ENCODE data around the gene ACP3.

ACP3 gene

DNA sequence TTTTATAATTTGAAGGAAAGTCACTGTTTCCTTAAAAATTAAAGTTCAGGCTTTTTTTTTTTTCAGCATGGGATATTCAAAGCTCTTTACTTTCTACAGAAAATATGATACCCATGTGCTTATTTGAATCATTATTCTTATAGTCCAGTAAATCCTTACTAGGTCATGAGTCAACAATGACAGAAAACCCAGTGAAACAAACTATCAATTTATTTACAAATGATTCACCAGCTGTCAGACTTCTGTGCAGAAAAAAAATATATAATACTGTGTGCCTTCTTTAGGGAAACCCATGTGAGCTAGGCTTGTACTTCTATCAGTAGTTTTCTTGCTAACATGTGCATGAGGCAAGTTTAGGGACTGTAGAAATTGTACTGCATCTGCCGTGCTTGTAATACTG, 1.2 kb downstream of the ACP3 start:
- DNase-seq (ENCODE audit: low spot score) = no peak

DNA sequence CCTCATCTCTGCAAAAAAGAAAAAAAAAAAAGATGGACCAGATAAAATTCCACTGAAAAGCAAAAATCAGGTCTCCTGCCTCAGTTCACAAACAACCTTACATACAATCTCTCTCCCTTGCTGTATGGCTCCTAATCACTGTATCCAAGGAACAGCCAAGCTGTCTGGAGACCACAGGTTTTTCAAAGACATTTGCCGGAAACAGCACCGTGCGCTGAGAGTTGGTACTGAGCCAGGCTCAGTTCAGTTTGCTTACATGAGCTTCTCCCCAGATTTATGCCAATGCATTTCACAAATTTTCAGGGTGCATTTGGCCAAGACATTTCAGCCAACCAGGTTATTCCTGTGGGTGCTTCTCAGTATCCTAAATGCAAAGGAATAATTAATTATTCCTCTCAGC, 4.1 kb downstream of the ACP3 start:
- DNase-seq (ENCODE audit: low spot score) = no peak

DNA sequence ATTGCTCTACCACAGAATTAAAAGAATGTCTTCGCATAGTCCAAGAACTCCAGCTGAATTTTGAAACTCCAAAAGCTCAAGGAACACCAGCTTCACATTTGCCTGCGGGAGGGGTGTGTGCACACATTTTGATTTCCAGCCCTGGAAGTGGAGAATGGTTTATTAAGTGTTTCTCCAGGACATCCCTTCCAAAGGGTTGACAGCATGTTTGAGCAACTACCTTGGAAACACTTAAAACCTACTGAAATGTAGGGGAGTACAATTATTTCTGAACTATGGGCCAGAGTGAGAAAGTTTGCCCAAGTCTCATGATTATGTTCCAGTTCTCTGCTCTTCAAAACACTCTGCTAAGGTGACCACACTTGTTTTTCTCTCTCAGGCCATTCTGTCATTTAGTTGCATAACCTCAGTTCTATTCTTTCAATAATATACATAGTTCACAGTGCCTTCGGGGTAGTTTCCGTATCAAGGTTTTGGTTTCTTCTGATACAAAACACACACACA, 7.9 kb downstream of the ACP3 start:
- no peak for DNase-seq (ENCODE audit: low spot score)

DNA sequence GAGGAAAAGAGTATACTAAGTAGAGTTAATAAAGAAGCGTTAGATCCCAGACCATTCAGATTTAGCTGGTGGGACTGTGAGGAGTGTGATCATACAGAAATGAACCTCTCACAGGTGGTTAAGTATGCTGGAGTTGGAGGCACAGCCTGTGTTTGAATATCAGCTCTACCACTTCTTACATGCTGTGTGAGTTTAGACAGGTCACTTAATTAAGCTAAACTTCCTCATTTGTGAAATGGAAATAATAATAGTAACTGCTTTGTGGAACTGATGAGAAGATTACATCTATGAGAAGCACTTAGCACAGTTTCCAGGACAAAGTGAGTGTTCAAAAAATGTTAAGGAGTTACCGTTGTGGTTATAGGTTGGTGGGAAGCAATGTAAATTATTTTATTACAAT, 8.4 kb downstream of the ACP3 start:
- no peak for DNase-seq (ENCODE audit: low spot score)

DNA sequence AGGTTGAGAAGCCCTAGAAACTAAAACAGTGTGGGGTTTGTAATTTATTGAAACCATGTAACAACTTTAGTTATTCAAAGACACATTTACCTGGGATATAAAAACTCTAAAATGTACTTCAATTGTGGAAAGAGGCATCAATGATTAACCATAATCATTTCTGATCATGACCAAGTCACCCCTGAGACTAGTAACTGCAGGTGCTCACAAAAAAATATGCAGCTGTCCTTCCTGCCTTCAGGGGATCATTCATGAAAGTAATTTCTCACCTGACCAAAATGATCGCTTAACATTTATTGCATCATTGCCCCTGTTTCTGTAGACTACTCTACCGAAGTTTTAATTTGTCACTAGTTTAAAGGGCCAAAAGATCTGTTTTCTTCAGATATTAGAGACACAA, 9.0 kb downstream of the ACP3 start:
- no peak for DNase-seq (ENCODE audit: low spot score)

DNA sequence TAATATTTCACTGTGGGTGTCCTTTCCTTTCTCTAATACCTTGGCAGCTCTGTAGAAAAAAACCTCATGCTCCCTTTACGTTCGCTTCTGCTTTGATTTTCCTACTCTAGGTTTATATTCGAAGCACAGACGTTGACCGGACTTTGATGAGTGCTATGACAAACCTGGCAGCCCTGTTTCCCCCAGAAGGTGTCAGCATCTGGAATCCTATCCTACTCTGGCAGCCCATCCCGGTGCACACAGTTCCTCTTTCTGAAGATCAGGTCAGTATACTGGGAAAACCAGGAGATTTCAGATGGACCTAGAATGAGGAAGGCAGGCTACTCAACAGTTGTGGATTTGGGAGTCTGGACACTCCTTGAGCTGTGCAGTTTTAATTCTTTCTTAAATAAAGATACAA, 14.9 kb downstream of the ACP3 start:
- DNase-seq (ENCODE audit: low spot score) = no peak

DNA sequence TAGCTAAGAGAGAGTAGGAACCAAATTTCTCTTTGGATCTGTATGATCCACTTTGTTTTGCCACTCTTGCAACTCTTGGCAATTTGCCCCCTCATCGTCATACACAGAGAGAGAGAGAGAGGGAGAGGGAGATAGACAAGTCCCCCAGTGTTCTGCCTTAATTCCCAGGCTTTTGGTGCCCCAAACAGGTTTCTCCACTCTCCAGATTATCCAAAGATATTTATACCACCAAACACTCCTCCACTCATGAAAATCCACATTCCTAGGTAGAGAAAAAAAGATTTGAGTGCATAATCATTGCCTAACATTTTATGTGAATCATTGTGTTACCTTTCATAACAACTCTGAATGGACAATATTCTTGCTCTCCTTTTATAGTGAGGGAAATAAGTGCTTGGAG, 15.3 kb downstream of the ACP3 start:
- DNase-seq (ENCODE audit: low spot score) = no peak

DNA sequence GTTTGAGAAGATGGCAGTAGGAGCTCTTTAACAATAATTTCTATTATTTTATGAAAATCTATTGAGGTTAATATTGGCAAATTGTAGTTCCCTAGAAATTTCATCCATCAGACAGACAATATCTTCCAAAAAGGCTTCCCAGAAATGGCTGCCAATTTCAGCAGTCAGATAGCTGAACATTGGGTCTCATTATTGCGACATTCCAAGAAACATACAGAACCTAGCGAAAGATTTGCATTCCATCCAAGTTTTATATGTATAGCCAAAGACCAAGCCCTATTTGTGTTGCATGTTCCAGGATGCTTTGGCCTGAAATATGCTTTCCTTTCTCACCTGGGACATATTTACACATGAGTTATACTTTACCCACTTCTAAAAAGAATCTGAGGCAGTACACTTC, 24.5 kb downstream of the ACP3 start:
- DNase-seq (ENCODE audit: low spot score) = no peak

DNA sequence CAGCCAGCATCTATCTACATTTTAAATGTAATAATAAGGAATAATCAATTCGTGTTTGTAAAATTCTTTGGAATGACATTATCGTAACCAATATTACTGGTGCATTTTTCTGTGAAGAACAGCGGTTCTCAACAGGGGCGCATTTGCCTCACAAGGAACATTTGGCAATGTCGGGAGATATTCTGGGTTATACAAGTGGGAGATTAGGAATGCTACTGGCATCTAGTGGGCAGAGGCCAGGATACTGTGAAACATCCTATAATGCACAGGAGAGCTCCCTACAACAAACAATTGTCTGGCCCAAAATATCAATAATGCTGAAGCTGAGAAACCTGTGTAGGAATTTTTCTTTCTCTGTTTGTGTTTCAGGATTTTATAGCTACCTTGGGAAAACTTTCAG, 25.0 kb downstream of the ACP3 start:
- no peak for DNase-seq (ENCODE audit: low spot score)

DNA sequence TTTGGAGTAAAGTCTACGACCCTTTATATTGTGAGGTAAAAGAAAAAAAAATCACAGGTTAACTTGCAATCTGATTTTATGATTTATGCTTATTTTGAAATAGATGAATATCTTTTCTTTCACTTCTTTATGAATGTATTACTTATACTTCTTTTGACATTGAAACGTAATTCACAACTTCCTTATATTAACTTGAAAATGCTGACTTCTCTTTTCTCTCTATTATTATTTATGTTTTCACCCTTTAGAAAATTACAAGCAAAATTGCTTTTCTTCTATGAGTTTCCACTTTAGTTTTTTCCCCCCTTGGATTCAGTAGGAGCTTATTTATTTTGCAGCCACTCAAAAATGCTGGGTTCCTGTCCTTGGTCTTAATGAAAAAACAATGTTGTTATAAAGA, 25.4 kb downstream of the ACP3 start:
- no peak for DNase-seq (ENCODE audit: low spot score)

DNA sequence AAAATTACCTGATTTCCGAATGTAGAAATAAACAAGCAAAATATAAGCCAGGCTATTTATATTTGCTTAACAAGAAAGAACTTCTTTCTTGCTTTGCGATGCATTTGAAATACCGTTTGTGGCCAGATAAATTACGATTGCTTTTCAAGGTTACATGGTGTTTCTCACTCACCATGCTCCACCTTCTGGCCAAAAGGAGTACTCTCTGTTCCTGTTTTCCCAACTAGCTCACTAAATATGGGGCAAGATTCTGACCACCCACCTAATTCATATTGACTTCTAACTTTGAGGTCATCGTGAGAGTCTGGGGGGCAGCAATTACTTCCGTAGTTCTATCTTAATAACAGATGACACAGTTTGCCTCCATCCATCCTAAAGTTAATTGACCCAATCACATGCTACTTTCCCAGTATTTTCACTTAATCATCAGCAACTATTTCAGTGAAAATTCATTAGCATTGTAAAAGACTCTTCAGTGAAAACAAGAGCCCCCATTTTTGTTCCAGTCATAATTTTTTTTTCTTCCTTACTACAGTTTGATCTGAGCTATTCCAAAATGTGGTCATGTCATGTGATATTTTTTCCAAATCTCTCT, 25.9 kb downstream of the ACP3 start:
- DNase-seq (ENCODE audit: low spot score) = peak; percentile 33

DNA sequence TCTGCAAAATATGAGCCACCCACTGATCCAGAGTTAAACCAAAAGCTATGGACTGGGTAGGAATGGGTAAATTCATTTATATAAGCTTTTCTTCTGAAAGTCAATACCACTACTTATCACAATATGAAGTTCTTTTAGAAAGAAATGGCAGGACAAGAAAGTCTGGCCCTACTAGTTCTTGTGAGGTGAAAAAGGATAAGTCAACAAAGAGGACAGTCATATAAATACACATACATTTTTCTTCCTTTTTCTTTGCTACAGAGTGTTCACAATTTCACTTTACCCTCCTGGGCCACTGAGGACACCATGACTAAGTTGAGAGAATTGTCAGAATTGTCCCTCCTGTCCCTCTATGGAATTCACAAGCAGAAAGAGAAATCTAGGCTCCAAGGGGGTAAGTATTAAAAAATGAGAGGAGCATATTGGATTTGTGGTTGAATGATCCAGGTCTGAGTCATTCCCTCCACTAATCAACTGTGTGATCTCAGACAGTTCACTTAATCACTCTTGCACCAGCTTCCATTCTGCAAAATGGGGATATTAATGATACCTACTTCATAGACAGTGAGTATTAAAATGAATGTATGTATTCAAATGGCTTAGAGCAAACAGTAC, 27.6 kb downstream of the ACP3 start:
- no peak for DNase-seq (ENCODE audit: low spot score)

DNA sequence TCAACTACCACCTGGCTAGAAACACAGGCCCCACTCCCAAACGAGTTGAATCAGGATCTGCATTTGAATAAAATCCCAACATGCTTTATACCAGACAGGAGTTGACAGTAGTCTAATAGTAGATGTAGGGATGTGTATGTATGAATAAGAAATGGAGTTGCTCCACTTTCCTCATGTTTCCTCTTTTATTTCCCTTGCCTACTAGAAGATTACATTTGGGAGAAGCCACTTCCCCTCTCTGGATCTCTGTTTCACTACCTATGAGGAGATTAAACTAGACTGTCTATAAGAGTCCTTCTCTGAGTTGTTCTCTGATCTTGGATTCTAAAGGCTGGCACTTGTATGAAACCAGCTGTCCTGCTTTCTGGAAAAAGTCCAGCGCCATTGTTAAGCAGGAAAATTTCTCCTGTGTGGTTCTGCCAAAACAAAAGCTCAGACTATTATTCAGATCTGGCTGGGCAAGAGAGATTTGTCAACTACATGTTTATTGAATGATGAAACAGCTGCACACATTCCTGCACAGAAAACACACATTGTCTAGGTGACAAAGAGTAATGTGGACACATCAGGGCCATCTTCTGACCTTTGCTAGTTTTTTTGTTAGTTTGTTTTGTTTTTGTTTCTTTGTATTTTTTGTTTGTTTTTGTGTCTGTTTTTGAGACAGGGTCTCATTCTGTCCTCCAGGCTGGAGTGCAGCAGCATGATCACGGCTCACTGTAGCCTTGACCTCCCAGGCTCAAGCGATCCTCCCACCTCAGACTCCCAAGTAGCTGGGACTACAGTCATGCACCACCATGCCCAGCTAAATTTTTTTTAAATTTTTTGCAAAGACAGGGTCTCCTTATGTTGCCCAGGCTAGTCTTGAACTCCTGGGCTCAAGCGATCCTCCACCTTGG, 29.9 kb downstream of the ACP3 start:
- DNase-seq (ENCODE audit: low spot score) = no peak

DNA sequence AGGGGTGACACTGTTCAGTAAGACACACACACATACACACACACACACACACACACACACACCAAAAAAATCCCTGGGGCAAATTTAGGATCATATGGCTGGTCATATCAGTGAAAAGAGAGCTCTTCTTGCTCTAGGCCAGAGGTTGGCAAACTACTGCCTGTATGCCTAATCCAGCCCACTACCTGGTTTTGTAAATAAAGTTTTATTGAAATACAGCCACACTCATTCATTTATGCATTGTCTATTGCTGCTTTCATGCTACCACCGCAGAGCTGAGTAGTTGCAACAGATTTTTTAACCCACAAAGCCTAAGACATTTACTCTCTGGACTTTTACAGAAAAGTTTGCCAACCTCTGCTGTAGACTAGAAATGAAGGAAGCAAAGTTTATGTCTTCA, 30.6 kb downstream of the ACP3 start:
- no peak for DNase-seq (ENCODE audit: low spot score)

DNA sequence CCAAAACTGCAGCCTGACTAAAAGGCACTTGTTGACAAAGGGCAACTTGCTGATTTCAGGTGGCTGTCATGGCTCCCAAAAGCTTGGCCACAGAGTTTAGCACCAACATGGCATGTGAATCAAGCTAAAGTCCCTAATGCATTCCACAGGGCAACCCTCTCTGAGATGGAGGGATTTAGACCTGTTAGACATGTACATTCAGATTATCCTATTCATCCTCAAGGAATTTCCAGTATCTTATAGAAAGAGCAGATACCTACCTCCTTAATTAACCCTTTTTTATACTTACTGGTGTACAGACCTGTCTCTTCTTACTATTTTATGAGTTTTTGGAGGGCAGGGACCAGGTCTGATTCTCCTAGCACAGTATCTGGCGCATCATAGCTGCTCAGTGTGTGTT, 31.3 kb downstream of the ACP3 start:
- no peak for DNase-seq (ENCODE audit: low spot score)

DNA sequence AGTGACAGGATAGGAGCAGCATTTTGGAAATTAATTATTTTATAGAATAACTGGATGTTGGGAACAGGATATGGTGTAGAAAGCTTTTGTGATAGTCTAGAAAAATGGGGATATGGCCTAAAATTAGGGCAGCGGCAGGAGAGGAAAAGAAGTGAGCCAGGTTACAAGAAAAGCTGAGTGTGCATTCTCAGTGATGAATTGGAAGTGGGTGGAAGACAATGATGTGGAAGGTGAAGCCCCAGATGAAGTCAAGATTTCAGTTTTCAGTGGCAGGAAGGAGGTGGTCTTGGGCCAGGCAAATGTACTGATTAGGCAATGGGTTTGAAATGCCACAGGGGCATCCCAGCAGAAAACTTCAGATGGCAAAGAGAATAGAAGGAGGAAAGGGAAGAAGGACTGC, 33.6 kb downstream of the ACP3 start:
- no peak for DNase-seq (ENCODE audit: low spot score)

DNA sequence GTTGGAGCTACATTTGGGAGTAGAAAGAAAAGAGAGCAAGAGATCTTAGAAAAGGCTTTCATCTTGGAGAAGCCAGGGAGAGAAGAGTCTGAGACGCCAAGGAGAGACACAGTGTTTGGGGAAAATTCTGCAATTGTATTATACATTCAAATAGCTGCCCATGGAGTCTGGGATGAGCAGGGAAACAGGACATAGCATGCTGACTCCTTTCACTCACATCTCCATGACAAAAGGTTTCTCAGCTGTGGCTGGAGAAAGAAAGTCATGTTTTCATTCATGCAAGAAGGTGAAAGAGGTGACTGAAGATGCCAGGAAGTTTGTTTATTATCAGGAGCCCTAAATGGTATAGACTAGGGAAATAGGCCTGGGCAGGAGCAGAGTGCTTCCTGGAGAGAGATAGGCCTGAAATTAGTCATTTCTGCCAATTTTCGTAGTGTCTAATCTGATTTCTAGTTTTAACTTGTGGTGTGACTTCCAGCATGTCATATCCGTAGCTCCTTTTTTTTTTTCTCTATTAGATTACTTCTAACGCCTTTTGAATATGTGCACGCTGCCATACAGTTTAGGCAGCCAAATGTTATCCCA, 34.1 kb downstream of the ACP3 start:
- no peak for DNase-seq (ENCODE audit: low spot score)

DNA sequence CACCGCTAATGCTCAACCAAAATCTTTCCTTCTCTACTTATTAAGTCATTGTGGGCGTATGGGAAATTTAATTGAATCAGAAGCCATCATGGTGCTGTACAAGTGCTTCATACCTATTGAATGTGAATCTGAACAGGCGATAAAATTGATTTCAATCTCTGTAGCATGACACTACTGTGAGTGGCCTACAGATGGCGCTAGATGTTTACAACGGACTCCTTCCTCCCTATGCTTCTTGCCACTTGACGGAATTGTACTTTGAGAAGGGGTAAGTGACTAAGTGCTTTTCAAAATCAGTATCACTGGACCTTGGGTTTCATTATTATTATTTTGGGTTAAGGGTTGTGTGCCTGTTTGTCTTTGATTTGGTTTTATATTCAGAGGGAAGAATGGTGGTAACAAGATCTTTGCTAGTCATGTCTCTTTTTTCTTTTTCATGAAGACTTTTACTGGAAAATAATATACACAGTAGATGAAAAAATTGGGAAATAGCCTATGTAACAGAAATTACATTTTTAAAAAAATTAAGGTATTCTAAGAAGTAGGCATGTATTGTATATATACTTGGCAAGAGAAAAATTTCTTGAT, 35.4 kb downstream of the ACP3 start:
- peak; percentile 70 for DNase-seq (ENCODE audit: low spot score)

DNA sequence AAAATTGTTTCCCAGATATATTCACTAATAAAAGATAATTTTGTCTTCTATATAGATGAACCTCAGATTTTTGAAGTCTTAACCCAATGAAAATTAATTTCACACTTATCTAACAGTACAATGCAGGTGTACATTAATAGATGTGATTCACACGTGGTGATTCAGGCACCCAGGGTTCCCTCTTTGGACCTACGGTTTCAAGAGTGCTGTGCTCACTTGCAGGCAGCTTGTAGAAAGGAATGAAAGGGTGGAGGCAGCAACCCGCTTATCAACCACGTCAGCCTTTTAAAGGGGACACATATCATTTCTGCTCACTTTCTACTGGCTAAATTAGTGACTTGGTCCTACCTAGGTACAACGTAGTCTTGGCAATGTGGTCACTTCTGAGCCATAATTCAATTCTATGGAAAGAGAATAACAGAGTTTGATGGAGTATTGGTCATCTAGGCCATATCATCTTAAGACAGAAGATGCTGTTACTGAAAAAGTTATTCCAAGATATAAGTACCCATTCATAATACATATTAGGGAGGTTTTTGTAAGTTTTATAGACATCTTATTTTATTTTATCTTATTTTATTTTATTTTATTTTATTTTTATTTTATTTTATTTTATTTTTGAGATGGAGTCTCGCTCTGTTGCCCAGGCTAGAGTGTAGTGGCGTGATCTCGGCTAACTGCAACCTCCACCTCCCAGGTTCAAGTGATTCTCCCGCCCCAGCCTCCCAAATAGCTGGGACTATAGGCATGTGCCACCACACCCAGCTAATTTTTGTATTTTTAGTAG, 37.9 kb downstream of the ACP3 start:
- DNase-seq (ENCODE audit: low spot score) = no peak

DNA sequence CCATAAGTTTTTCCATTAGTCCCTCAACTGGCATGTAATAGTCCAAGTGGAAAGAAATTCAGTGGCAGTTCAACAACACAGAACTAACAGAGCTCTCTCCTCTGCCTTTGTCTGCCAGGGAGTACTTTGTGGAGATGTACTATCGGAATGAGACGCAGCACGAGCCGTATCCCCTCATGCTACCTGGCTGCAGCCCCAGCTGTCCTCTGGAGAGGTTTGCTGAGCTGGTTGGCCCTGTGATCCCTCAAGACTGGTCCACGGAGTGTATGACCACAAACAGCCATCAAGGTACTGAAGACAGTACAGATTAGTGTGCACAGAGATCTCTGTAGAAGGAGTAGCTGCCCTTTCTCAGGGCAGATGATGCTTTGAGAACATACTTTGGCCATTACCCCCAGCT, 39.4 kb downstream of the ACP3 start:
- no peak for DNase-seq (ENCODE audit: low spot score)

DNA sequence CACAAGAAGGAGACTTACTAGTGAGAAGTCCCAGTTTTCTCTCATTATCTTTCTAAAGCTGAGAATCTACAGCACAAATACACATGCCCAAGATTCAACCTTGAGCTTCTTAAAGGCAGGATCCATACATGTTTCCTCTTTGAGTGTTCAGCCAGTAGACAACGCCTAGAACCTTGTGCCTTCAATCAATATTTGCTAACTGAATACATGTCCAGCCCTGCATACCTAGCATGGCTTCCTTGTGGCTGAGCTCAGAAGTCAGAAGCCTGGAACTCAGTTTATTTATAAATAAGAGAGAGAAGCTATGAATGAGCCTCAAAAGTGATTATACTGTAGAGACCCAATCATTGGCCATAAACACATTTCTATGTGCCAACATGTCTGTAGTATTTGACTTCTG, 43.5 kb downstream of the ACP3 start:
- no peak for DNase-seq (ENCODE audit: low spot score)

DNA sequence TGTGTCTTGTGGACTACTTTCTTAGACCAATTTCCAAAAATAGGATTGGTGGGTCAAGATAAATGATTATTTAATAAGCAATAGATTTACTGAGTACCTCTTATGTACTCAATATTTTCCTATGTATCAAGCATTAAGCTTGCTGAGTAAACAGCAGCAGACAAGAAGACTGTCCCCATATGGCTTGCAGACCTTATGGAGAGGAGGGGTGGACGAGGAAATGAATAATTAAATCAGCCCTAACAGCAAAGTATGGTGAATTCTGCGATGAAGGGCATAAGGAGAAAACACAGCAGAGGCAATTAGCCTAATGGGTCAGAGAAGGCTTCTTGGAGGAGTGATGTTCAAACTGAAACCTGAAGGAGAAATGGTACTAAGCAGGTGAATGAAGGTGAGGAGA, 45.1 kb downstream of the ACP3 start:
- DNase-seq (ENCODE audit: low spot score) = no peak

Data from CD4-positive, alpha-beta T cell treated with Interleukin-15 for 4 hours (primary cell).